G401.6 (cell line): ENCODE results near the gene ADARB2.

Experiments used
- FAIRE-seq: peaks from 2 replicates; lab custom pipeline; 2012; peaks lifted over from hg19 to GRCh38; lab: Jason Lieb, UNC

Gene ADARB2

GRCh38 chr10:1661859-1662437 is 75.4 kb downstream of the ADARB2 start:
- FAIRE-seq: no peak

DNA sequence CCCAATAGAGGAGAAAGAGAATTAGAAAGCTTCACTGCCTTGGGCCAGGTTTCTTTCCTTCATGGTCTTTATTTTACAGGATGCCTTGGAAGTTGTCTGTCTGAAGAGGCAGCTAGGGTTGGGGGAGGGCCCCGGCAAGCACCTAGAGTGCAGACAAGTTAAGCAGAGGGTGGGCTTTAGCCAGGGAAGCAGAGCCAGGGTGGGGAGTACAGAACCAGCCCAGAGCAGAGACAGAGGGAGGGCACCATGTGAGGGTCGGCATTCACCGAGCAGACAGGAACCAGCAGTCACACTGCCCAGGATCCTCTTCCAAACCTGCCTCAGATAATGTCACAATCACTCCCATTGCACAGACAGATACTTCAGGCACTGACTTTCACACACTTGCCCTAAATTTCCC is 75.9 kb downstream of the ADARB2 start:
- FAIRE-seq: no peak

DNA sequence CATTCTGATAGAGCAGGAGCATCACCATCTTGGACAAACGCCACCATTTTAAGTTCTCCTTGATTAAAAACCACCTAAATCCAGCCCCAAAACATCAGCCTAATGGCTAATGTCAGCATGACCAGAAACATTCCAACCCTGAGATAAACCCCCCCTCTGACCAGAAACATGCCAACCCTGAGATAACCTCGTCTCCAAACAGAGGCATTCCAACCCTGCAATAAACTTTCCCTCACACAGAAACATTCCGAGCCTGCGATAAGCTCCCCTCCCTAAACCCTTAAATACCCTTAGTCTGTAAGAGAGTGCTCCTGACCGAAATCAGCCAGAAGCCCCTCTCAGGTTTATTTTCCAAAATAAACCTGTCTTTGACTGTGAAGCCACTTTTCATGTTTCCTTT is 76.5 kb downstream of the ADARB2 start:
- FAIRE-seq: no peak

- FAIRE-seq: no peak
Observed at GRCh38 chr10:1660386-1660785, 76.9 kb downstream of the ADARB2 start.

DNA sequence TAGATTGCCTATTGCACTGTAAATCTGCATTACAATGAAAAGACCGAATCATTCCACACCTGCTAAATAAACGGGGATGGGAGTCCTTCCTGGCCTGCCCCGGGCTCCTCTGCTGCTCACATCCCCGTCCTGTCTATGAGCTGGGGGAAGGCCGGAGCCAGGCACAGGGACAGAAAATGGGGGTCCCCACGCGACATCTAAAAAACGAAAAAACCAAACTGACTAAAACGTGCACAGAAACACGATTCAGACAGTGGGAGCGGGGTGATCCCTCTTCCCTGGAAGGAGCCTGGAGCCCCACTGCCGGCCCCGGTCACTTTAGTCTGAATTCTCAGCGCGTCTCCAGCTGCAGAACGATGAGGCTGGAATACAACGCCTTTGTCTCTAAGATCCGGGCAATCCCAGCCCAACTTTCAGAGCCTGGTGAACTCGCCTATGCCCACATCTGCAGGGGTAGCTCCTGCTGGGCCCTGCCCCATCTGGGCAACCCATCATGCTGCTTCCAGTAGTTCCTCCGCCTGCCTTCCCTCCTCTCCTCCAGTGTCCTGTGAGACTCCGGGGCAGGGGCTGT is 78.0 kb downstream of the ADARB2 start:
- no peak for FAIRE-seq

- FAIRE-seq: no peak
Observed at GRCh38 chr10:1658658-1659057, 78.7 kb downstream of the ADARB2 start.

GRCh38 chr10:1657479-1657878 is 79.8 kb downstream of the ADARB2 start:
- no peak for FAIRE-seq

GRCh38 chr10:1655367-1655766 is 82.0 kb downstream of the ADARB2 start:
- no peak for FAIRE-seq

DNA sequence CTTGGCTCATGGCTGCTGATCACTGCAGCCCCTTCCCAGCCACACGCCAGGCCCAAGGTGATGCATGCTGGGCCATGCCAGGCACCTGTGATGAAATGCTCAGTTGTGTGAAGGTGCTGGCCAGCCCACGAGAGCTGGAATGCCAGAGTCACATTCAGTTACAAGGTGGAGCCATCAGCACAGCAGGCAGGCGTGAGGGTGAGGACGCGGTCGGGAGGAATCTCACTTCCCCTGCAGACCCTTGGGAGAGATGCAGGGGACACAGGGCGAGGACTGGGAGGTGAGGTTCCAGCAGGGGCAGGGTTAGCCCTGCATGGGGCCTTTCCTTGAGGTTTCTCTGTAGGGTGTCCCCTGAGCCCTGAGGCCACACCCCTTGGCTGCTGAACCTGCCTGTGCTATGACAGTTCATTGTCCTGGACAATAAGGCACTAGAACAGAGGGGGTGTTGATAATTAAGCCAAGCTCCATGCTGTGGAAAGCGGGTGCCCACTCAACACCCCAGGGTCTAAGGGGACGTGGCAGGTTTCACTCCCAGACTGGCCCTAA is 82.4 kb downstream of the ADARB2 start:
- FAIRE-seq: no peak

DNA sequence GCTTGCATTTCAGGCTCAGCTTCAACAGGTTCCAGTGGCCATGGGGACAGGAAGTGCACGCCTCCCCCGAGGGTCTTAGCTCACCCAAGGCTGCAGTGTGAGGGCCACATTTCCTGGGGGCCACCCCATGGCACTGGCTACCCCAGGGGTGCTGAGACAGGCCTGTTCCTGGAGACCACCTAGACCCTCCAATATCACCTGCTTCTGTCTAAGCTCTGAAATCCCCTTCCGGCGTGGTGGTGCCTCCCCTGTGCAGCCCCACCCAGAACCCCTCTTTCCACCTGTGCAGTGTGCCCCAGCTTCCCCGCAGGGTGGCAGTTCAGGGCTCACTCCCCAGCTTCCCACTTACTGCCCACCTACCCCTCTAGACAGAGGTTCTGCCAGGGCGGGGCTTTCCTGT is 83.1 kb downstream of the ADARB2 start:
- FAIRE-seq: no peak

DNA sequence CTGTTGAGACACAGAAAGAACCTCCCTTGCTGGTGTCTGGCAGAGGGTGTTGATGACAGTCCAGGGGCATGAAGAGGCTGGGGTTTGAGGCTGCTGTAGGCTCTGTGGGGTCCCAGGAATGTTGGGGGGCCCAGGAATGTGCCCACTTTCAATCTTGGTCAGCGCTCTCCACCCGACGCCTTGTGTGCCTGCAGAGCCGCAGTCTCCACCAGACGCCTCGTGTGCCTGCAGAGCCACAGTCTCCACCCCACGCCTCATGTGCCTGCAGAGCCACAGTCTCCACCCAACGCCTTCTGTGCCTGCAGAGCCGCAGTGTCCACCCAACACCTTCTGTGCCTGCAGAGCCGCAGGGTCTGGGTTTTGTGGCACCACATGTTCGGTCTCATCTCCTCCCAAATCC is 84.0 kb downstream of the ADARB2 start:
- FAIRE-seq: no peak

- FAIRE-seq: no peak
Observed at GRCh38 chr10:1652151-1652550, 85.2 kb downstream of the ADARB2 start.

DNA sequence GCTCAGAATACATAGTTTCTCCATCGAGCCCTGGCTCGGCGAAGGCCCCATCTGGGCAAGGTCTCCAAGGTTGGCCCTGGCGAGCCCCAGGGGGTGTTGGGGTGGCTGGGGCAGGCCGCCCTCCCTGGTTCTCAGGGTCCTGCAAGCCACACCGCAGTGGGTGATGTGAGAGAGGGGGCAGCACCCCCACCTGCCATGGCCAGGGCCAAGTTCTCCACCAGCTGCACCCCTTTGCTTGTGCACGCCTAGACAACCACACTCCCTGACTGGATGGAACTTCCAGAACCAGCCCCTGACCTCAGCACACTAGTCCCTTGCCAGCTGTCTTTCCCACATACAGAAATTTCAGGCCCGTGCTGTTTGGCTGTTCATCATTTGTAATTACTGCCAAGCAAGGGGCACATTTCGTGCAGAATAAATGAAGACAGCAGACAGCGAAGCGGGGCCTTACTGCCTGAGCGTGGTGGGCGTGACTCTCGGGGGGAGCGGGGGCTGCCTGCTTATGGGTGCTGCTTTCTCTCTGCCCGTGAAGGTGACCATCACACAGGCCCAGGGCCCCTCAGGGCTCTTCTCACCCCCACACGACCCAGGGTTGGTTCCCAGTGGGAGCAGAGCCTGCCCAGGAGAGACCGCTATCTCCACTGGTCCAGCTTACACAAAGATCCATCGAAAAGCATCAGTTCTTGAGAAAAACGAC is 85.9 kb downstream of the ADARB2 start:
- FAIRE-seq: no peak

GRCh38 chr10:1650542-1651269 is 86.6 kb downstream of the ADARB2 start:
- no peak for FAIRE-seq

DNA sequence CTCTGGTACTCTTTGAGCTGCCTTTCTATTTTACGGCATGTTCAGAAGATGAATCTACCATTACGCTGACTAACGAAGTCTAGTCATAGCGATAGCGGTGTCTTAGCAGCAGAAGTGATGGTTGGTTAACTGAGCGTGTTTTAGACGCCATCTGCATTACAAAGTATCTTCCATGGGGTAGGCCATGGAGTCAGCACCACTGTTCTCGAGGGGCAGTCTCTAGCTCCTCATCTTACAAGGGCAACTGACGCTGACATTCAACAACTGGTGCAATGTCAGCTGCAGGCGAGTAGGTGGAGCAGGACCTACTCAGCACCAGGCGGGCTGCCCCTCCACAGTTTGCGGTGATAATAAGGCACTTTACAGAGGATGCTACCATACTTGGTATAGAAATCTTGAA is 88.7 kb downstream of the ADARB2 start:
- no peak for FAIRE-seq

DNA sequence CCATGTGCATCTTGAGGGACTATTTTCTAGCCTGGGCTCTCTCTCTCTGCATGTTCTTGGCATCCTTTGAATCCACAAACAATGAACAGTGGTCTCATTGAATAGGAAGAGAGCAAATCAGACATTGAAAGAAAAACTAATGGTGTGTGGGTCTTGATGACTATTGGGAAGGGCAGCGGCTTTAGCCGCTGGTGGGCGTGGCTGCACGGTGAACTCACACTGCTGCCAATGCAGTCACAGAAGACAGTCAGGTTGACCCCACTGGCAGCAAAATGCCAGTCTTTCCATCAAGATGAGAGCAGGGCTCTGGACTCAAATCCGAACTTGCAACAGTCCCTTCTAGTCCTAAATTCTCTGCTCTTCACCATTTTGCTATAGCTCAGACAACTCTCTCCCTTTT is 91.0 kb downstream of the ADARB2 start:
- FAIRE-seq: no peak

- FAIRE-seq: no peak
Observed at GRCh38 chr10:1645896-1646295, 91.4 kb downstream of the ADARB2 start.

- FAIRE-seq: no peak
Observed at GRCh38 chr10:1644191-1644711, 93.1 kb downstream of the ADARB2 start.

DNA sequence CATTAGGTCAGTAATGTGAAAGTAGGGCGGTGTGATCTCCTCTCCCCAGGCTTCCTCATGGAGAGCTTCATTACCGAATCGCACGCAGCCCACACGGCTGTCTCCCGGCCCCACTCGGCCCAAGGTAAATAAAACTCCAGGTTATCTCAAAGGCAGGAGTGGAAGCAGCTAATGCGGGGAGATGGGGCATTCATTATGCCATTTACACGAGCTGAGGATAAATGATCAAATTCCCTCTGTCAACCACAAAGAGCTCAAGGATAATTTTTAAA is 93.5 kb downstream of the ADARB2 start:
- no peak for FAIRE-seq

- no peak for FAIRE-seq
Observed at GRCh38 chr10:1643161-1643907, 94.0 kb downstream of the ADARB2 start.

- FAIRE-seq: no peak
Observed at GRCh38 chr10:1642600-1643160, 94.6 kb downstream of the ADARB2 start.

DNA sequence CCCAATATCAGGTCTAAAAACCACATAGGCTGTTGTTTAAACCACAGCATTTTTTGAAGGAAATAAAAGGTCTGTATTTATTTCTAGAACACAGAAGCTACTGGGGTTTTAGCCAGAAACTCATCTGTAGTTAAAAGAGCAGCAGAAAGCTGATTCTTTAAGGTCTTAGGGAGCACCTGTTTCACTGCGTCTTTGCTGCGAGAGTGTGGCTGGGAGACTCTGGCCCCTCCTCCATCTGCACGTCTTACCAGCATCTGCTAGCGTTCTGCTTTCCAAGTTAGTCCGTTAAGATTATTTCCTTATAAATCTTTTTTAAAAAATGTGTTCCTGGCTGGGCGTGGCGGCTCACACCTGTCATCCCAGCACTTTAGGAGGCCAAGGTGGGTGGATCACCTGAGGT is 95.9 kb downstream of the ADARB2 start:
- FAIRE-seq: no peak
